Trophoblast cell (in vitro differentiated cells and primary cell): Measurements from ENCODE around the gene OCIAD1.
"Not testable (repeated sequence)": the region's sequence is repeated elsewhere in the genome, so short reads cannot be mapped to it uniquely, and the experiment has no call there.

Experiments
- DNase-seq, 2 donors: peaks; one replicate each; pipeline ENCODE4 v3.0.0-alpha.2; 2016
- H2AFZ ChIP-seq: 2 replicates; pipeline ENCODE4 v1.6.1; 2013; ENCODE audit warnings: low read length, moderate library complexity, mild to moderate bottlenecking; ENCODE audit not compliant: insufficient read depth, poor library complexity
- H2AK5ac ChIP-seq: 2 replicates; pipeline ENCODE4 v1.6.1; 2013; ENCODE audit warnings: mild to moderate bottlenecking, low read length
- H2BK120ac ChIP-seq: 2 replicates; pipeline ENCODE4 v1.6.1; 2013; ENCODE audit warnings: low read length, mild to moderate bottlenecking, moderate library complexity; ENCODE audit not compliant: insufficient read depth, poor library complexity
- H2BK12ac ChIP-seq: 2 replicates; pipeline ENCODE4 v1.6.1; 2013; ENCODE audit warnings: mild to moderate bottlenecking, low read length, moderate library complexity
- H2BK5ac ChIP-seq: 2 replicates; pipeline ENCODE4 v1.6.1; 2013; ENCODE audit warnings: low read length, low read depth, moderate library complexity, mild to moderate bottlenecking; ENCODE audit not compliant: poor library complexity
- H3K14ac ChIP-seq: 2 replicates; pipeline ENCODE4 v1.6.1; 2013; ENCODE audit warnings: mild to moderate bottlenecking, low read length
- H3K18ac ChIP-seq: 2 replicates; pipeline ENCODE4 v1.6.1; 2013; ENCODE audit warnings: mild to moderate bottlenecking, low read length
- H3K23ac ChIP-seq: 2 replicates; pipeline ENCODE4 v1.6.1; 2013; ENCODE audit warnings: low read length
- H3K27ac ChIP-seq: 2 replicates; pipeline ENCODE4 v1.5.1; 2013; ENCODE audit warnings: low read depth, mild to moderate bottlenecking, inconsistent platforms, low read length, moderate library complexity
- H3K27me3 ChIP-seq: 2 replicates; pipeline ENCODE4 v1.6.1; 2013; ENCODE audit warnings: inconsistent platforms, mild to moderate bottlenecking, low read length, moderate library complexity; ENCODE audit not compliant: insufficient read depth
- H3K36me3 ChIP-seq, 2 experiments: 1 replicate in 1 of 2; 2 replicates in 1 of 2; pipeline ENCODE4 v1.6.1; 2013; ENCODE audit warnings: low read length in 2 of 2, mild to moderate bottlenecking in 2 of 2, moderate library complexity in 1 of 2; ENCODE audit not compliant: insufficient read depth in 2 of 2, control insufficient read depth in 1 of 2
- H3K4ac ChIP-seq: 2 replicates; pipeline ENCODE4 v1.6.1; 2013; ENCODE audit warnings: low read depth, mild to moderate bottlenecking, low read length, moderate library complexity
- H3K4me1 ChIP-seq, 2 experiments: 1 replicate in 1 of 2; 2 replicates in 1 of 2; pipeline ENCODE4 v1.6.1; 2013; ENCODE audit warnings: low read length in 2 of 2, mild to moderate bottlenecking in 2 of 2, moderate library complexity in 1 of 2; ENCODE audit not compliant: insufficient read depth in 2 of 2, control insufficient read depth in 1 of 2
- H3K4me2 ChIP-seq: 2 replicates; pipeline ENCODE4 v1.6.1; 2013; ENCODE audit warnings: inconsistent platforms, mild to moderate bottlenecking, low read length, moderate library complexity
- H3K4me3 ChIP-seq: 2 replicates; pipeline ENCODE4 v1.5.1; 2013; ENCODE audit warnings: mild to moderate bottlenecking, low read depth, low read length, inconsistent platforms
- H3K79me1 ChIP-seq: one replicate; pipeline ENCODE4 v1.6.1; 2013; ENCODE audit warnings: low read length
- H3K79me2 ChIP-seq: 2 replicates; pipeline ENCODE4 v1.6.1; 2013; ENCODE audit warnings: low read length, mild to moderate bottlenecking; ENCODE audit not compliant: control insufficient read depth, insufficient read depth, poor library complexity
- H3K9ac ChIP-seq: 2 replicates; pipeline ENCODE4 v1.6.1; 2013; ENCODE audit warnings: mild to moderate bottlenecking, low read length
- H3K9me3 ChIP-seq: 2 replicates; pipeline ENCODE4 v1.6.1; 2013; ENCODE audit warnings: low read depth, mild to moderate bottlenecking, control low read depth, inconsistent platforms, low read length; ENCODE audit not compliant: insufficient read depth
- H4K12ac ChIP-seq: 2 replicates; pipeline ENCODE4 v1.6.1; 2013; ENCODE audit warnings: low read depth, mild to moderate bottlenecking, low read length, moderate library complexity
- H4K8ac ChIP-seq: 2 replicates; pipeline ENCODE4 v1.6.1; 2013; ENCODE audit warnings: low read depth, mild to moderate bottlenecking, low read length, moderate library complexity
- H4K91ac ChIP-seq: one replicate; pipeline ENCODE4 v1.6.1; 2013; ENCODE audit warnings: low read depth, mild to moderate bottlenecking, low read length, moderate library complexity
- WGBS: extraction: QIAGEN DNeasy Blood & Tissue Kit; methylation state at CpG from one replicate; pipeline ENCODE4 v1.1.7; 2013; ENCODE audit warnings: missing lambda C conversion rate; ENCODE audit not compliant: insufficient read length, insufficient coverage; ENCODE audit errors: extremely low coverage; 5-methylcytosine and 5-hydroxymethylcytosine counted together

The OCIAD1 gene

GRCh38 chr4:48848799-48849198, 17.9 kb downstream of the OCIAD1 start:
- H3K9ac ChIP-seq, DNase-seq, H4K12ac ChIP-seq, H4K8ac ChIP-seq, H3K18ac ChIP-seq, H3K4ac ChIP-seq, H2AK5ac ChIP-seq, H3K14ac ChIP-seq, H3K36me3 ChIP-seq, H3K79me2 ChIP-seq, H2BK120ac ChIP-seq, H3K4me1 ChIP-seq, H3K27ac ChIP-seq, H3K4me3 ChIP-seq, H3K9me3 ChIP-seq, H2BK12ac ChIP-seq, H2AFZ ChIP-seq, H3K79me1 ChIP-seq, H3K23ac ChIP-seq, H2BK5ac ChIP-seq, H3K27me3 ChIP-seq, H4K91ac ChIP-seq, H3K4me2 ChIP-seq: not testable (repeated sequence)
- WGBS: no CpG with 5 or more reads among the region's 6 CpGs

GRCh38 chr4:48851651-48852050, 20.8 kb downstream of the OCIAD1 start:
- no peak for DNase-seq
- H3K9me3 ChIP-seq: no peaks in the 10 kb centered on the region
- H2BK120ac ChIP-seq: no peak overlapping the region
- H3K23ac ChIP-seq: no peak overlapping the region
- no peaks in the 10 kb centered on the region for H3K79me1 ChIP-seq
- no peak overlapping the region for H3K18ac ChIP-seq
- no peak overlapping the region for H4K91ac ChIP-seq
- no peak overlapping the region for H3K4ac ChIP-seq
- WGBS: no CpG with 5 or more reads among the region's 1 CpG
- no peak overlapping the region for H3K14ac ChIP-seq
- H2AK5ac ChIP-seq: no peak overlapping the region
- H2AFZ ChIP-seq: no peak overlapping the region
- H3K27me3 ChIP-seq: no peaks in the 10 kb centered on the region
- no peak overlapping the region for H3K27ac ChIP-seq
- H3K4me2 ChIP-seq: no peak overlapping the region
- no peak overlapping the region for H3K4me3 ChIP-seq
- H3K9ac ChIP-seq: no peak overlapping the region
- no peak overlapping the region for H2BK5ac ChIP-seq
- no peak overlapping the region for H4K12ac ChIP-seq
- no peak overlapping the region for H4K8ac ChIP-seq
- no peaks in the 10 kb centered on the region for H3K79me2 ChIP-seq
- no peak overlapping the region for H2BK12ac ChIP-seq
- H3K36me3 ChIP-seq: peaks cover 12 to 14% of the 10 kb centered on the region in 2 experiments
- H3K4me1 ChIP-seq: no peaks in the 10 kb centered on the region

- H2BK5ac ChIP-seq: no peak overlapping the region
- H3K79me2 ChIP-seq: no peaks in the 10 kb centered on the region
- H2BK12ac ChIP-seq: no peak overlapping the region
- no peak overlapping the region for H3K4me3 ChIP-seq
- H2BK120ac ChIP-seq: no peak overlapping the region
- H3K14ac ChIP-seq: no peak overlapping the region
- peaks cover 22% of the 10 kb centered on the region in 2 experiments for H3K36me3 ChIP-seq
- H4K91ac ChIP-seq: no peak overlapping the region
- WGBS: no CpG with 5 or more reads among the region's 4 CpGs
- H3K4ac ChIP-seq: no peak overlapping the region
- no peak for DNase-seq
- H3K9me3 ChIP-seq: no peaks in the 10 kb centered on the region
- no peak overlapping the region for H4K8ac ChIP-seq
- H4K12ac ChIP-seq: no peak overlapping the region
- no peaks in the 10 kb centered on the region for H3K79me1 ChIP-seq
- no peak overlapping the region for H3K9ac ChIP-seq
- H2AFZ ChIP-seq: no peak overlapping the region
- H3K27ac ChIP-seq: no peak overlapping the region
- no peak overlapping the region for H3K18ac ChIP-seq
- H3K23ac ChIP-seq: no peak overlapping the region
- no peaks in the 10 kb centered on the region for H3K27me3 ChIP-seq
- no peaks in the 10 kb centered on the region for H3K4me1 ChIP-seq
- no peak overlapping the region for H3K4me2 ChIP-seq
- H2AK5ac ChIP-seq: no peak overlapping the region
These were observed 22.9 kb downstream of the OCIAD1 start for GRCh38 chr4:48853604-48854394.

- peaks cover 22% of the 10 kb centered on the region in 2 experiments for H3K36me3 ChIP-seq
- WGBS: no CpG with 5 or more reads among the region's 1 CpG
- no peak overlapping the region for H3K9ac ChIP-seq
These were observed 23.5 kb downstream of the OCIAD1 start for GRCh38 chr4:48854395-48854683.

More at GRCh38 chr4:48854395-48854683, 23.5 kb downstream of the OCIAD1 start:
- H3K79me2 ChIP-seq: no peaks in the 10 kb centered on the region
- no peak overlapping the region for H2AK5ac ChIP-seq
- no peak overlapping the region for H3K23ac ChIP-seq
- H2AFZ ChIP-seq: no peak overlapping the region
- no peak overlapping the region for H3K14ac ChIP-seq
- H4K12ac ChIP-seq: no peak overlapping the region
- no peak overlapping the region for H2BK5ac ChIP-seq
- H2BK120ac ChIP-seq: no peak overlapping the region
- H3K9me3 ChIP-seq: no peaks in the 10 kb centered on the region
- no peak overlapping the region for H3K4me2 ChIP-seq
- no peaks in the 10 kb centered on the region for H3K79me1 ChIP-seq
- H3K4me3 ChIP-seq: no peak overlapping the region
- no peaks in the 10 kb centered on the region for H3K4me1 ChIP-seq
- no peak overlapping the region for H2BK12ac ChIP-seq
- no peak overlapping the region for H3K27ac ChIP-seq
- no peaks in the 10 kb centered on the region for H3K27me3 ChIP-seq
- no peak for DNase-seq
- no peak overlapping the region for H4K91ac ChIP-seq
- no peak overlapping the region for H3K4ac ChIP-seq
- no peak overlapping the region for H4K8ac ChIP-seq
- no peak overlapping the region for H3K18ac ChIP-seq
